Limb (tissue), 2 donors: ENCODE results near the gene ISOC2.
"Not testable (repeated sequence)": the region's sequence is repeated elsewhere in the genome, so short reads cannot be mapped to it uniquely, and the experiment has no call there.

Source experiments
- DNase-seq, 2 donors: peaks; one replicate each; pipeline ENCODE4 v3.0.0-alpha.2; 2016; ENCODE audit errors: extremely low spot score in 2 of 2

Gene ISOC2, protein sequence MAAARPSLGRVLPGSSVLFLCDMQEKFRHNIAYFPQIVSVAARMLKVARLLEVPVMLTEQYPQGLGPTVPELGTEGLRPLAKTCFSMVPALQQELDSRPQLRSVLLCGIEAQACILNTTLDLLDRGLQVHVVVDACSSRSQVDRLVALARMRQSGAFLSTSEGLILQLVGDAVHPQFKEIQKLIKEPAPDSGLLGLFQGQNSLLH

DNA sequence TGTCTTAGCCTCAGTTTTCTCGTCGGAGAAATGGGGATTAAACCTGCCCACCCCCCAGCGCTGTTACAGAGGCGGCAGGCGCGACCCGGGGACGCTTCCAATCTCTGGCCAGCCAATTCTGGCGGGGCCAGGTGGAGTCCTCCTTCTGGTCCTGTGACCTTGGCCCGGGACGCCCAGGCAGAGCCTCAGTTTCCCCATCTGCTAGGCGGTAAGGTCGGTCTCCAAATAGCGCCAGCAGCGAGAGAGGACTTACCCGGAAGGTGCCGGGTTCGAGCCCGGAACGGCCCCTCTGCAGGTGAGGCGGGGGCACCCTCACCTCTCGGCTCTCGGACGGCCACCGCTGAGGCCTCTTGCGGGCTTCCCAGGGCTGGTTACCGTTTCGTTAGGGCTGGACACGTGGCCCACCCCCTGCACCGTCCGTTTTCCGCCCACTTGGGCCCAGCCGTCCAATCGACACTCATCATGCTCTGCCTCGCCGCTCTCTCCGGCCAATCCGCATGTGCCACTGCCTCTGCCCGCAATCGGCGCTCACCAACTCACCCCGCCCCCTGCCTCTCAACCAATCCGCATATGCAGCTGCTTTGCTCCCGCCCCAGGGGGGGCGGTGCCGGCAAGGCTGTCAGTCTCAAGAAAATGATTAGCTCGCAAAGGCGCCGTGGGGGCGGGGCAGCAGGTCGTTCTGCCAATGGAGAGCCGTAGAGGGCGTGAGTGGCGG lies at the start of gene ISOC2:
ISOC2 (minus strand) TSS at position 384 of the 715 bp plus-strand sequence. CDS start 5,156 bp downstream, outside the sequence.
- peak; percentile 99 to 100 for DNase-seq

DNA sequence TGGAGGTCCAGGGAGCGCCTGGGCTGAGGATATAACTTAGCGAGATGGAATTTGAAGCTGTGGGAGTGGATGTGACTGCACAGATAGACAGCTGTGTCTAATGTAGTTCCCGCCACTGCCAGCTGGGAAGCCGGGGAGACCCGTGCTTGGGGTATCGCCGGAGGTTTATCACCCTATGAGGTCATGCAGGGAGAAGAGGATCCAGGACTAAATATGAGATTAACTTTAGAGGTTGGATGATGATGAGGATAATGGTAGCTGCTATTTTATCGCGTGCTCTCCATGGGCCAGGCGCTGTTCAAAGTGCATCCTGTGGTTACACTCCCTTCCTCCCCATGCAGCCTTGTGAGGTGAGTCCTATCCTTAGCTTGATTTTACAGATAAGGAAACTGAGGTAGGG lies 46.7 kb upstream of the ISOC2 start:
- DNase-seq = no peak

DNA sequence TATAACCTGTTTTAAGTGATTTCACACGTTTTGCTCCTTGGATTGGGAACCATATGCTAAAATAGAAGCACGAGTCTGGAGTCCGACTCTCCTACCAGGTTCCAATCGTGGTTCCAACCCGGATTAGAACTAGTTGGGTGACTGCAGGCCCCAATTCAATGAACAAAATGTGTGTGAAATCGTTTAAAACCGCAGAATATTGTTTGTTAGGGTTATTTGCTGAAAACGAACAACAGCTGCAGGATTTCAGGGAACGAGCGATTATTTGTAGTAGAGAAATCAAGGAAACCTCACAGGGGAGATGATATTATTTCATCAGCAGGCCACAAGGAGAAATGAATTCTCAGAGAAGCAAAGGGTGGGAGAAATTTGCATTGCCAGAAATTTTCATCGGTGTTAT lies 43.5 kb upstream of the ISOC2 start:
- DNase-seq = no peak

GRCh38 chr19:55504252-55504603 lies 42.8 kb upstream of the ISOC2 start:
- no peak for DNase-seq

- DNase-seq = peak; percentile 81 to 93
Measured at GRCh38 chr19:55503502-55504251, 42.2 kb upstream of the ISOC2 start.

DNA sequence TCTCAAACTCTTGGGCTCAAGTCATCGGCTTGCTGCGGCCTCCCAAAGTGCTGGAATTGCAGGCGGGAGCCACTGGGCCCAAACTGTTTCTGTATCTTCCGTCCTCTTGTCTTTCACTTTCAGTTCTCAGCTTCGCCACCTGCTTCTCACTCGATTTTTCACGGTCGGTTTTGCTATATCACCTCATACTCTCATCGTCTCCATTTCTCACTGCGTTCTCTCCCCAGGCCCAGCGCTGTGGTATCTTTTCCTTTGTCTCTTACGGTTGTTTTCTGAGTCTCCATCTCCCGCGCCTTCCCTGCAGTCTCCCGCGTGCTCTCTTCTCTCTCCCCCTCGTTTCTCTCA lies 41.7 kb upstream of the ISOC2 start:
- no peak for DNase-seq

DNA sequence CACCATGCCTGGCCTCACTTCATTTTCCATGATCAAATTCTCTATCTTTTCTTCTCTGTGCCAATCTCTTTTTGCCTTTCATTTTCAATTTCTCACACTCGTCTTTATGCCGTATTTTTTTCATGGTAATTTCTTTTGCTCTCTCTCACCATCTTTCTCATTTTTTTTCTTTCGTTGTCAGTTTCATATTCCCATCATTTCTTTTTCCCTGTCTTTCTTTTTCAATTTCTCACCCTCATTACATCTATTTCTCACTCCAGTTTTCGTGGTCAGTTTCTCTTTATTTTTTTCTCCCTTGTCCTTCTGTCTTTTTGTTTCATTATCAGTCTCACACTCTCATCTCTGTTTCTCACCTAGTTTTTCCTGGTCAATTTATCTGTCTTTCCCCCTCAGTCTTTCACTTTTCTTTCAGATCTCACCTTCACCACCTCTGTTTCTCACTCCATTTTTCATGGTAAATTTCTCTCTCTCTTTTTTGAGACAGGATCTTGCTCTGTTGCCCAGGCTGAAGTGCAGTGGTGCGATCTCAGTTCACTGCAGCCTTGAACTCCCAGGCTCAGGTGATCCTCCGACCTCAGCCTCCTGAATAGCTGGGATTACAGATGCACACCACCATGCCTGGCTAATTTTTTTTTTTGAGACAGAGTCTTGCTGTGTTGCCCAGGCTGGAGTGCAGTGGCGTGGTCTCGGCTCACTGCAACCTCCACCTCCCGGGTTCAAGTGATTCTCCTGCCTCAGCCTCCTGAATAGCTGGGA lies 40.9 kb upstream of the ISOC2 start:
- no peak for DNase-seq

GRCh38 chr19:55500368-55500952 lies 39.0 kb upstream of the ISOC2 start:
- no peak for DNase-seq

DNA sequence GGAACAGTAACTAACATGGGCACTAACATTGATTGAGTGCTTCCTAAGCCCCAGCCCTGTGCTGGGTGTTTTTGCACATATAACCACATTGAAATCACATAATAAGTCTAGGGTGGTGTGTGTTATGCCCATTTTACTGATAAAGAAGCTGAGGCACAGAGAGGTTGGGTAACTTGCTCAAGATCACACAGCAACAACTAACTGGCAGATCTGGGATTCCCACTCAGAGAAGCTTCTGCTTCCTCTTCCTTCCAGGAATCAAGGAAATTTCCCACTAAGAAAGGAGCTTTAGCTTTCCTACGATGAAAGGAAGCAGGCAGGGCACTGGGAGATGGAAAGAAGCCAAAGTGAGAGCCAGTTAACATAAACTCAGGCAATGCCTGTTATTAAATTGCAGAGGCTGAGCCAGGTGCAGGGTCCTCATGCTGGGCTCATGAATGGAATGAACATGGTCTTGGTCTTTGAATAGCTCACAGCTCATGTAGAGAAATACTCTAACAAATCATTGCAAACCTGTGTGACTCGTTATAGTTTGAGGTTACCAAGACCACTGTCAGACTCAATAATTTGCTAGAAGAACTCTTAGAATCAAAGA lies 36.9 kb upstream of the ISOC2 start:
- no peak for DNase-seq

- no peak for DNase-seq
Measured at GRCh38 chr19:55497763-55498162, 36.3 kb upstream of the ISOC2 start.

- DNase-seq = not testable (repeated sequence)
Measured at GRCh38 chr19:55496820-55497219, 35.4 kb upstream of the ISOC2 start.

- no peak for DNase-seq
Measured at GRCh38 chr19:55495646-55496349, 34.4 kb upstream of the ISOC2 start.

GRCh38 chr19:55494172-55494761 lies 32.8 kb upstream of the ISOC2 start:
- no peak for DNase-seq

DNA sequence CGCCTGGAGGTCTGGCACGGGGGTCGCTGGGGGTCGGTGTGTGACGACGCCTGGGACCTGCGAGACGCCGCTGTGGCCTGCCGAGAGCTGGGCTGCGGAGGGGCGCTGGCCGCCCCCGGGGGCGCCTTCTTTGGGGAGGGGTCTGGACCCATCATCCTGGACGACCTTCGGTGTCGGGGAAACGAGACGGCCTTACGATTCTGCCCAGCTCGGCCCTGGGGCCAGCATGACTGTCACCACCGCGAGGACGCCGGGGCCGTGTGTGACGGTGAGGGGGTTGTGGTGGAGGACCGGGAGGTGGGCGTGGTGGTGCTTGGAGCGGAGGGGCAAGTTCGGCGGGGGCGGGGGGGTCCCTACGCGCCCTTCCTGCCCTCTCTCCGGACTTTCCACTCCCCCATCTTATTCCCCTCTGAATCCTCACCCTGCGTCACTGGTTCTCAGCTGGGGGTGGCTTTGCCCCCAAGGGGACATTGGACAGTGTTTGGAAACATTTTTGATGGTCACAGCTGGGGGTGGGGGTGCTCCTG lies 32.3 kb upstream of the ISOC2 start:
- DNase-seq = no peak

DNA sequence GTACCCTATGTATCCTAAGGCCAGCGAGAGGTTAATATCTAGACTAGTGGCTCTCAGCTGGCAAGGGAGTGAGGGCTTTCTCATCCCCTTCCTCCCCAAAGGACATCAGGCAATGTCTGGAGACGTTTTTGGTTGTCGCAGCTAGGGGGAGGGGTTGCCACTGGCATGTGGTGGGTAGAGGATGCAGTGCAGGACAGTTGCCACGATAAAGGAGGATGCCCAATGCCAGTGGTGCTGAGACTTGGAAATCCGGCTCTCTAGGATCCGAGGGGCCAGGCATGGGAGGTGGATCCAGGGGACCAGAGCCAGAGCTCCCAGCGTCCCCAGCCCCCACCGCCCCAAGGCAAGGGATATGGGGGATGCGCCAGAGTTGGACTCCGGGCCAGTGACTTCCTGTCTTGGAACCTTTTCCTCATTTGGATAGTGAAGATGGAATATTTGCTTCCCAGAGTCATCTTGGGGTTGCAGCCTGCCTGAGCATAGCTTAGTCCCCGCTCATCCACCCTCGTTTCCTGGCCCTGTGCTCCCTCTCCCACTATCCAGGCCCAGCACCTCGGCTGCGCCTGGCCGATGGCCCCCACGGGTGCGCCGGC lies 31.7 kb upstream of the ISOC2 start:
- DNase-seq = no peak

DNA sequence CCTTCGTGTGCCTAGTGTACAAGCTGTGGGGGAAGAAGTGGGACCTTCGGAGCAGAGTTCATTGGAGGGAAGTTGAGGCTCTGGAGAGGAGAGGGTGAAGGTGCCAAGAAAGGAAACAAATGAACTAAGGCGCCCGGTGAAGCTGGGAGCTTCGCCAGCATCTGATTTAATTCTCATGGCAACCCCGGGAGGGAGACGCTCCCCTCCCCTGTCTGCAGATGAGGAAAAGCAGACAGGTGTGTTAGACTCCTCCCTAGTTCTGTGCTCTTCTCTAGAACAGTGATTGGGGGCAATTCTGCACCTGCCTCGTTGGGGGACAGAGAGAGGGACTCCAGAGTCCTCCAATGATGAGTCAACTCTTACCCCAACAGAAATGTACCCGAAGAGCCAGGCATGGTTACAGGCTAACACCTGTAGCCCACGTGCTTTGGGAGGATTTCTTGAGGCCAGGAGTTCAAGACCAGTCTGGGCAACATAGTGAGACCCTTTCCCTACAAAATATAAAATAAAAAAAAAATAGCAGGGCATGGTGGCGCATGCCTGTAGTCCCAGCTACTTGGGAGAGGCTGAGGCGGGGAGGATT lies 31.0 kb upstream of the ISOC2 start:
- DNase-seq = no peak

DNA sequence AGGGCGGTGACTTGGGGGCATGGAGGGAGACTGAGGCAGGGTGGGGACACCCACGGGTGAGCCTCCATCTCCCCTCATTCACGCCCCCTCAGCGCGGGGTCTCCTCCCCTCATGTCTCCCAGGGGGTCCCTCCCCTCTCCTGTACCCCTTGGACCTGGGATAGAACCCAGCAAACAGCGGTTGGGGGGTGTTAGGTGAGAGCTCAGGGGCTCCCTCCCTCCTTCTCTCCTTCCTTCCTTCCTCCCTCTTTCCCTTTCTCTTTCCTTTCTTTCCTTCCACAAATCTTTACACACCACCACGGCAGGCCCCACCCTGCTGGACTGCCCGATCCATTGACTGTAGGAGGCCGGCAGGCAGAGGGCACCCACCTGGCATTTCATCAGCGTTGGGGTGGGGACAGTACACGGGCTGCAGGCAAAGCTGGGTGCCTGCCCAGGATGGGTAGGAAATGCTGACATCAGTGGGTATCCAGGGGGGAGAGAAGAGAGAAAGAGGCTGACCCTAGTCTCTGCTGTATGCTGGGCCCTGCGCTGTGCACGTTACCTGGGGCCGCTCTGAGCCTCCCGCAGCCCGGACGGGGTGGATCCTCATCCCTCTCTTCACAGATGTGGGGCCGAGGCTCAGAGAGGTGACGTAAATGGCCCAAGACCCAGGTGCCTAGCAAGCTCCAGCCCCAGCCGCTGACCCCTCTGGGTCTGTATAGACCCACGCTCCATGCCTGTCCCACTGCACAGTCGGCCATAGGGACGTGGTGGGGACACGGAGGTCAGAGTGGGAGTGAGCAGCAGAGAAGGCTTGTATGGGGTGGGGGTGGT lies 30.3 kb upstream of the ISOC2 start:
- no peak for DNase-seq
